A549 (cell line): ENCODE results near the gene PCDHB4. TPM values are rescaled to one million over a fixed set of nuclear protein-coding genes. Genes with fewer than 3 reads are reported as not detected.
"Not testable (repeated sequence)": the region's sequence is repeated elsewhere in the genome, so short reads cannot be mapped to it uniquely, and the experiment has no call there.

Source experiments
- ATAC-seq, 2 experiments: fragments of 200-7000 bp in 1 of 2; fragments of >200 bp in 1 of 2; cut with Nextera tagmentation in 1 of 2; cut with Tn5 transposase in 1 of 2; 3 replicates each; pipeline versions ENCODE4 v1.8.0 to v1.9.1; 2018 to 2020; ENCODE audit warnings: mild to moderate bottlenecking in 1 of 2, moderate library complexity in 1 of 2
- CTCF ChIA-PET: fragments of 300-600 bp; sonication (Branson Sonifier 250); formaldehyde crosslinking; extraction: SDS; loops from one replicate; lab custom pipeline; 2021; ENCODE audit warnings: antibody characterized with exemption, inconsistent platforms; lab: Yijun Ruan, JAX
- POLR2A ChIA-PET: fragments of 350-600 bp; formaldehyde crosslinking; extraction: SDS; loops from one replicate; lab custom pipeline; 2021; ENCODE audit warnings: antibody characterized with exemption, inconsistent platforms; lab: Yijun Ruan, JAX
- DNase-seq, 2 experiments: peaks; one replicate each; pipeline versions ENCODE4 v3.0.0 to v3.0.0-alpha.2; 2011 to 2016; ENCODE audit warnings: low read depth in 1 of 2, low spot score in 1 of 2
- FAIRE-seq: peaks from 2 replicates; lab custom pipeline; 2011; peaks lifted over from hg19 to GRCh38; lab: Jason Lieb, UNC
- H3K27ac ChIP-seq, 2 experiments: fragments of >200 bp; sonication (Bioruptor Twin); formaldehyde crosslinking; 3 replicates each; pipeline ENCODE4 v1.5.1; 2016 to 2017
- H3K4me1 ChIP-seq: fragments of >200 bp; sonication (Bioruptor Twin); formaldehyde crosslinking; 3 replicates; pipeline ENCODE4 v1.6.1; 2016
- H3K4me2 ChIP-seq: fragments of >200 bp; sonication (Bioruptor Twin); formaldehyde crosslinking; 3 replicates; pipeline ENCODE4 v1.6.1; 2016
- H3K4me3 ChIP-seq: fragments of >200 bp; sonication (Bioruptor Twin); formaldehyde crosslinking; 3 replicates; pipeline ENCODE4 v1.5.1; 2016
- H3K9me3 ChIP-seq: fragments of >200 bp; sonication (Bioruptor Twin); formaldehyde crosslinking; 3 replicates; pipeline ENCODE4 v1.6.1; 2016
- CBX8 ChIP-seq: fragments of 200-600 bp; sonication (generic); IDR thresholded peaks from 2 replicates; pipeline ENCODE4 v1.6.1; 2016
- CEBPB ChIP-seq, 2 experiments: fragments of >200 bp in 1 of 2; sonication (Bioruptor Twin) in 1 of 2; formaldehyde crosslinking in 1 of 2; IDR thresholded peaks; 2 replicates each; pipeline ENCODE4 v1.6.1; 2012 to 2016
- CHD2 ChIP-seq: fragments of 150-350 bp; IDR thresholded peaks from 2 replicates; pipeline ENCODE4 v1.6.1; 2014; ENCODE audit warnings: low read length; ENCODE audit not compliant: partially characterized antibody
- EHF ChIP-seq: fragments of 250-450 bp; sonication (Bioruptor Pico); IDR thresholded peaks from 2 replicates; pipeline ENCODE4 v1.5.0; 2020; ENCODE audit warnings: mild to moderate bottlenecking
- EHMT2 ChIP-seq: fragments of 200-600 bp; sonication (generic); IDR thresholded peaks from 2 replicates; pipeline ENCODE4 v1.6.1; 2016; ENCODE audit warnings: antibody characterized with exemption, low read depth, mild to moderate bottlenecking, moderate library complexity
- FOSL2 ChIP-seq, 2 experiments: fragments of 450-650 bp in 1 of 2; fragments of >200 bp in 1 of 2; sonication (Bioruptor Twin) in 1 of 2; formaldehyde crosslinking; IDR thresholded peaks; 2 replicates each; pipeline versions ENCODE4 v1.5.0 to v1.6.1; 2016 to 2020; ENCODE audit warnings: mild to moderate bottlenecking in 1 of 2, moderate library complexity in 1 of 2
- FOXS1 ChIP-seq: fragments of 250-450 bp; sonication (Bioruptor Pico); IDR thresholded peaks from 2 replicates; pipeline ENCODE4 v1.5.0; 2020; ENCODE audit warnings: mild to moderate bottlenecking, moderate library complexity
- GATA3 ChIP-seq: IDR thresholded peaks from 2 replicates; pipeline ENCODE4 v1.6.1; 2012; ENCODE audit warnings: borderline replicate concordance
- HEYL ChIP-seq: fragments of 250-450 bp; sonication (Bioruptor Pico); IDR thresholded peaks from 2 replicates; pipeline ENCODE4 v1.8.0; 2021; ENCODE audit warnings: mild to moderate bottlenecking, moderate library complexity
- MAFK ChIP-seq: fragments of 450-650 bp; IDR thresholded peaks from 2 replicates; pipeline ENCODE4 v1.6.1; 2014; ENCODE audit not compliant: partially characterized antibody
- MYC ChIP-seq: IDR thresholded peaks from 2 replicates; pipeline ENCODE4 v1.6.1; 2012; ENCODE audit warnings: mild to moderate bottlenecking, inconsistent platforms, low read length, improper control_type of control experiment, borderline replicate concordance
- NPAS2 ChIP-seq: fragments of 250-450 bp; sonication (Bioruptor Pico); IDR thresholded peaks from 2 replicates; pipeline ENCODE4 v1.8.0; 2022; ENCODE audit warnings: mild to moderate bottlenecking, moderate library complexity, borderline replicate concordance
- NR3C1 ChIP-seq: fragments of >200 bp; sonication (Bioruptor Twin); formaldehyde crosslinking; IDR thresholded peaks from 3 replicates; pipeline ENCODE4 v1.6.1; 2017
- POLR2A ChIP-seq: IDR thresholded peaks from 2 replicates; pipeline ENCODE4 v1.6.1; 2012; ENCODE audit warnings: mild to moderate bottlenecking, low read length
- POLR2AphosphoS2 ChIP-seq: conservative IDR thresholded peaks from 2 replicates; pipeline ENCODE4 v1.6.1; 2012; ENCODE audit warnings: low read length, improper control_type of control experiment, inconsistent platforms
- RARB ChIP-seq: fragments of 250-450 bp; sonication (Bioruptor Pico); IDR thresholded peaks from 2 replicates; pipeline ENCODE4 v1.8.0; 2021; ENCODE audit warnings: mild to moderate bottlenecking, moderate library complexity
- RNF2 ChIP-seq: fragments of 200-600 bp; sonication (generic); IDR thresholded peaks from 2 replicates; pipeline ENCODE4 v1.6.1; 2016; ENCODE audit warnings: low read depth, mild to moderate bottlenecking, antibody characterized with exemption, moderate library complexity, borderline replicate concordance
- SMC3 ChIP-seq: fragments of >200 bp; sonication (Bioruptor Twin); formaldehyde crosslinking; IDR thresholded peaks from 3 replicates; pipeline ENCODE4 v1.6.1; 2018; ENCODE audit warnings: inconsistent platforms
- SREBF2 ChIP-seq: fragments of 450-650 bp; IDR thresholded peaks from 2 replicates; pipeline ENCODE4 v1.6.1; 2014; ENCODE audit warnings: mild to moderate bottlenecking, moderate library complexity
- ZFP36 ChIP-seq: fragments of 450-650 bp; IDR thresholded peaks from 2 replicates; pipeline ENCODE4 v1.6.1; 2014; ENCODE audit warnings: borderline replicate concordance; ENCODE audit not compliant: partially characterized antibody
- WGBS: methylation state at CpG from one replicate; pipeline ENCODE4 v1.1.6; 2017; ENCODE audit errors: missing lambda C conversion rate; 5-methylcytosine and 5-hydroxymethylcytosine counted together
- polyA plus RNA-seq, 4 experiments: library from polyadenylated mRNA; depleted of rRNA in 3 of 4; stranded (reverse); fragments of >200 nt; fragmentation: RNase III in 1 of 4; extraction: RNeasy Plus Mini Kit Qiagen cat#74134 plus additional on column Dnase treatment in 1 of 4; gene quantifications; 2 replicates in 3 of 4; 3 replicates in 1 of 4; pipeline ENCODE4 v1.2.3, GENCODE V29; 2011 to 2017
- TF ChIP-seq, protein P1 (sequence below): fragments of 150-350 bp; IDR thresholded peaks from 2 replicates; pipeline ENCODE4 v1.6.1; 2014; ENCODE audit warnings: low read depth, mild to moderate bottlenecking, low read length
- TF ChIP-seq, protein P2 (sequence below): fragments of >200 bp; sonication (Bioruptor Twin); formaldehyde crosslinking; IDR thresholded peaks from 2 replicates; pipeline ENCODE4 v1.6.1; 2016
- TF ChIP-seq, protein P3 (sequence below): fragments of >200 bp; sonication (Bioruptor Twin); formaldehyde crosslinking; IDR thresholded peaks from 3 replicates; pipeline ENCODE4 v1.5.1; 2016

The PCDHB4 gene
- polyA plus RNA-seq, 2 of the 4 experiments (the other 2 are of a cell fraction), result 0.05 to 0.19 TPM

DNA sequence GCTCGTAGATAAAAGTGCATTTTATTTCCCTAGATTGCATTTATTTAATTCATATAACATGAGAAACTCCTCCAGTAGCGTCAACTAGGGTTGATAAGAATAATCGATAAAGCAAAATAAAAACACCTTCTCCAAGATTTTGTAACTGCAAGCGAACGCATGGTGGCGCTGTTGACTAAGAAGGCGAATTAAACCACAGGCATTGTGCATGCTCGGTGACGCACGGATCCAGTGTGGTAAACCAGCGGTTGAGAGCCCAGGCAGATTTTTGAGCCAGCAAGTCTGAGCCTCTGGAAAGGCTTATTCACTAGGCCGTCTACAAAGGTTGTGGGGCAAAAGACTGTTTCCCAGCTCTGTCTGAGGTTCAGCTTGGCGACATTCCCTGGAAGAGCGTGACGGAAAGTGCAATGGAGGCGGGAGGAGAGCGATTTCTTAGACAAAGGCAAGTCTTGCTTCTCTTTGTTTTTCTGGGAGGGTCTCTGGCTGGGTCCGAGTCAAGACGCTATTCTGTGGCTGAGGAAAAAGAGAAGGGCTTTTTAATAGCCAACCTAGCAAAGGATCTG, 21.3 kb upstream of the PCDHB4 start, which contains the start of gene PCDHB3:
TSS of gene PCDHB3 (plus strand) at position 231 of the 563 bp plus-strand sequence. CDS start at position 408, 177 bp downstream.
- Histone ChIP-seq H3K4me3 (no peak within 1 kb of the TSS), H3K4me2 (no peak within 1 kb of the TSS)
- CTCF ChIA-PET, result interaction anchor here (1.4 kb wide), 1 partner anchor 231 kb away, joined by 3 read pairs; the partner anchor contains the start of gene PCDHA11

DNA sequence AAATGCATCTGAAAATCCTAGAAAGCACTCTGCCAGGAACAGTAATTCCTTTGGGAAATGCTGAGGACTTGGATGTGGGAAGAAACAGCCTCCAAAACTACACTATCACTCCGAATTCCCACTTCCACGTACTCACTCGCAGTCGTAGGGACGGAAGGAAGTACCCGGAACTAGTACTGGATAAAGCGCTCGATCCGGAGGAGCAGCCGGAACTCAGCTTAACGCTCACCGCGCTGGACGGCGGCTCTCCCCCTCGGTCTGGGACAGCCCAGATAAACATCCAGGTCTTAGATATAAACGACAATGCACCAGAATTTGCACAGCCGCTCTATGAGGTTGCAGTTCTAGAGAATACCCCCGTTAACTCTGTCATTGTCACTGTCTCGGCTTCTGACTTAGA, 20.6 kb upstream of the PCDHB4 start:
- Histone ChIP-seq H3K4me2 (no peak overlapping the region), H3K9me3 (peaks cover 14% of the 10 kb centered on the region), H3K4me3 (no peak overlapping the region), H3K4me1 (no peaks in the 10 kb centered on the region), H3K27ac (no peak overlapping the region)
- 67% methylated on average over 20 of the region's 20 CpGs for WGBS
- CTCF ChIA-PET, result interaction anchor here (0.6 to 1.4 kb wide), 2 partner anchors 232 to 458 kb away, joined by 3 read pairs; partner anchors contain the start of gene PCDHA11
- no peak for TF ChIP-seq CEBPB (IDR thresholded peaks at IDR 0.05)
- TF ChIP-seq HEYL (CRISPR knock-in tag), result no peak
- no peak for TF ChIP-seq CBX8
- no peak for TF ChIP-seq FOSL2 (IDR thresholded peaks at IDR 0.05)
- TF ChIP-seq FOSL2 (CRISPR knock-in tag; IDR thresholded peaks at IDR 0.05), result no peak
- TF ChIP-seq MYC, result no peak
- TF ChIP-seq FOXS1 (CRISPR knock-in tag), result no peak
- no peak for TF ChIP-seq SMC3
- TF ChIP-seq MAFK, result no peak
- ATAC-seq (no peak), FAIRE-seq (no peak), DNase-seq (no peak)
- POLR2A ChIA-PET, result no interaction called here

More for the DNA sequence above, 21.3 kb upstream of the PCDHB4 start, which contains the start of gene PCDHB3:
- POLR2A ChIA-PET, result no interaction called here
- FAIRE-seq (no peak), ATAC-seq (no peak), DNase-seq (peak in 1 of 2 experiments; percentile 20)
- H3K9me3 ChIP-seq, result peaks cover 19% of the 10 kb centered on the region
- WGBS, result 65% methylated on average over 19 of the region's 19 CpGs
- H3K4me1 ChIP-seq, result no peaks in the 10 kb centered on the region
- H3K27ac ChIP-seq, result no peak within 1 kb of the TSS
- no peak for TF ChIP-seq NR3C1
- TF ChIP-seq POLR2AphosphoS2, result no peak
- TF ChIP-seq RNF2, result no peak
- no peak for TF ChIP-seq SREBF2
- no peak for TF ChIP-seq EHMT2
- TF ChIP-seq CHD2, result no peak
- TF ChIP-seq, protein P1, sequence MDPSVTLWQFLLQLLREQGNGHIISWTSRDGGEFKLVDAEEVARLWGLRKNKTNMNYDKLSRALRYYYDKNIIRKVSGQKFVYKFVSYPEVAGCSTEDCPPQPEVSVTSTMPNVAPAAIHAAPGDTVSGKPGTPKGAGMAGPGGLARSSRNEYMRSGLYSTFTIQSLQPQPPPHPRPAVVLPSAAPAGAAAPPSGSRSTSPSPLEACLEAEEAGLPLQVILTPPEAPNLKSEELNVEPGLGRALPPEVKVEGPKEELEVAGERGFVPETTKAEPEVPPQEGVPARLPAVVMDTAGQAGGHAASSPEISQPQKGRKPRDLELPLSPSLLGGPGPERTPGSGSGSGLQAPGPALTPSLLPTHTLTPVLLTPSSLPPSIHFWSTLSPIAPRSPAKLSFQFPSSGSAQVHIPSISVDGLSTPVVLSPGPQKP, result no peak
- TF ChIP-seq POLR2A, result no peak
- no peak for TF ChIP-seq EHF
- TF ChIP-seq, protein P2, sequence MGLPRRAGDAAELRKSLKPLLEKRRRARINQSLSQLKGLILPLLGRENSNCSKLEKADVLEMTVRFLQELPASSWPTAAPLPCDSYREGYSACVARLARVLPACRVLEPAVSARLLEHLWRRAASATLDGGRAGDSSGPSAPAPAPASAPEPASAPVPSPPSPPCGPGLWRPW, result no peak
- no peak for TF ChIP-seq NPAS2 (CRISPR knock-in tag)
- no peak for TF ChIP-seq MYC
- TF ChIP-seq, protein P3, sequence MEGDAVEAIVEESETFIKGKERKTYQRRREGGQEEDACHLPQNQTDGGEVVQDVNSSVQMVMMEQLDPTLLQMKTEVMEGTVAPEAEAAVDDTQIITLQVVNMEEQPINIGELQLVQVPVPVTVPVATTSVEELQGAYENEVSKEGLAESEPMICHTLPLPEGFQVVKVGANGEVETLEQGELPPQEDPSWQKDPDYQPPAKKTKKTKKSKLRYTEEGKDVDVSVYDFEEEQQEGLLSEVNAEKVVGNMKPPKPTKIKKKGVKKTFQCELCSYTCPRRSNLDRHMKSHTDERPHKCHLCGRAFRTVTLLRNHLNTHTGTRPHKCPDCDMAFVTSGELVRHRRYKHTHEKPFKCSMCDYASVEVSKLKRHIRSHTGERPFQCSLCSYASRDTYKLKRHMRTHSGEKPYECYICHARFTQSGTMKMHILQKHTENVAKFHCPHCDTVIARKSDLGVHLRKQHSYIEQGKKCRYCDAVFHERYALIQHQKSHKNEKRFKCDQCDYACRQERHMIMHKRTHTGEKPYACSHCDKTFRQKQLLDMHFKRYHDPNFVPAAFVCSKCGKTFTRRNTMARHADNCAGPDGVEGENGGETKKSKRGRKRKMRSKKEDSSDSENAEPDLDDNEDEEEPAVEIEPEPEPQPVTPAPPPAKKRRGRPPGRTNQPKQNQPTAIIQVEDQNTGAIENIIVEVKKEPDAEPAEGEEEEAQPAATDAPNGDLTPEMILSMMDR, result no peak
- TF ChIP-seq ZFP36, result no peak
- TF ChIP-seq RARB (CRISPR knock-in tag), result no peak
- no peak for TF ChIP-seq GATA3
- TF ChIP-seq SMC3, result no peak

DNA sequence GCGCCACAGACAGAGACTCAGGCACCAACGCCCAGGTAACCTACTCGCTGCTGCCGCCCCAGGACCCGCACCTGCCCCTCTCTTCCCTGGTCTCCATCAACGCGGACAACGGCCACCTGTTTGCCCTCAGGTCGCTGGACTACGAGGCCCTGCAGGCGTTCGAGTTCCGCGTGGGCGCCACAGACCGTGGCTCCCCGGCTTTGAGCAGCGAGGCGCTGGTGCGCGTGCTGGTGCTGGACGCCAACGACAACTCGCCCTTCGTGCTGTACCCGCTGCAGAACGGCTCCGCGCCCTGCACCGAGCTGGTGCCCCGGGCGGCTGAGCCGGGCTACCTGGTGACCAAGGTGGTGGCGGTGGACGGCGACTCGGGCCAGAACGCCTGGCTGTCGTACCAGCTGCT, 19.5 kb upstream of the PCDHB4 start:
- H3K4me3 ChIP-seq, H3K27ac ChIP-seq, H3K4me2 ChIP-seq, DNase-seq, H3K4me1 ChIP-seq, FAIRE-seq, POLR2A ChIA-PET, CTCF ChIA-PET, ATAC-seq: not testable (repeated sequence)
- WGBS, result 73% methylated on average over 11 of the region's 39 CpGs
- H3K9me3 ChIP-seq, result peaks cover 14% of the 10 kb centered on the region

DNA sequence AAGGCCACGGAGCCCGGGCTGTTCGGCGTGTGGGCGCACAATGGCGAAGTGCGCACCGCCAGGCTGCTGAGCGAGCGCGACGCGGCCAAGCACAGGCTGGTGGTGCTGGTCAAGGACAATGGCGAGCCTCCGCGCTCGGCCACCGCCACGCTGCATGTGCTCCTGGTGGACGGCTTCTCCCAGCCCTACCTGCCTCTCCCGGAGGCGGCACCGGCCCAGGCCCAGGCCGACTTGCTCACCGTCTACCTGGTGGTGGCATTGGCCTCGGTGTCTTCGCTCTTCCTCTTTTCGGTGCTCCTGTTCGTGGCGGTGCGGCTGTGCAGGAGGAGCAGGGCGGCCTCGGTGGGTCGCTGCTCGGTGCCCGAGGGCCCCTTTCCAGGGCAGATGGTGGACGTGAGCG, 19.1 kb upstream of the PCDHB4 start:
- H3K4me1 ChIP-seq, H3K27ac ChIP-seq, H3K4me3 ChIP-seq, DNase-seq, CTCF ChIA-PET, H3K4me2 ChIP-seq, FAIRE-seq, POLR2A ChIA-PET, ATAC-seq: not testable (repeated sequence)
- peaks cover 14% of the 10 kb centered on the region for H3K9me3 ChIP-seq
- WGBS, result 83% methylated on average over 11 of the region's 38 CpGs
